NCI-H2107 treated with DMSO at 0.1 percent for 48 hours (cell line): ENCODE results near the gene PPP2R5B.
A peak's percentile ranks its signal among the peaks of the same experiment; 100 is the strongest.

ENCODE experiments used
- DNase-seq: peaks from one replicate; lab custom pipeline; 2025; ENCODE audit not compliant: unreplicated experiment; lab: John Stamatoyannopoulos, UW

Gene PPP2R5B

DNA sequence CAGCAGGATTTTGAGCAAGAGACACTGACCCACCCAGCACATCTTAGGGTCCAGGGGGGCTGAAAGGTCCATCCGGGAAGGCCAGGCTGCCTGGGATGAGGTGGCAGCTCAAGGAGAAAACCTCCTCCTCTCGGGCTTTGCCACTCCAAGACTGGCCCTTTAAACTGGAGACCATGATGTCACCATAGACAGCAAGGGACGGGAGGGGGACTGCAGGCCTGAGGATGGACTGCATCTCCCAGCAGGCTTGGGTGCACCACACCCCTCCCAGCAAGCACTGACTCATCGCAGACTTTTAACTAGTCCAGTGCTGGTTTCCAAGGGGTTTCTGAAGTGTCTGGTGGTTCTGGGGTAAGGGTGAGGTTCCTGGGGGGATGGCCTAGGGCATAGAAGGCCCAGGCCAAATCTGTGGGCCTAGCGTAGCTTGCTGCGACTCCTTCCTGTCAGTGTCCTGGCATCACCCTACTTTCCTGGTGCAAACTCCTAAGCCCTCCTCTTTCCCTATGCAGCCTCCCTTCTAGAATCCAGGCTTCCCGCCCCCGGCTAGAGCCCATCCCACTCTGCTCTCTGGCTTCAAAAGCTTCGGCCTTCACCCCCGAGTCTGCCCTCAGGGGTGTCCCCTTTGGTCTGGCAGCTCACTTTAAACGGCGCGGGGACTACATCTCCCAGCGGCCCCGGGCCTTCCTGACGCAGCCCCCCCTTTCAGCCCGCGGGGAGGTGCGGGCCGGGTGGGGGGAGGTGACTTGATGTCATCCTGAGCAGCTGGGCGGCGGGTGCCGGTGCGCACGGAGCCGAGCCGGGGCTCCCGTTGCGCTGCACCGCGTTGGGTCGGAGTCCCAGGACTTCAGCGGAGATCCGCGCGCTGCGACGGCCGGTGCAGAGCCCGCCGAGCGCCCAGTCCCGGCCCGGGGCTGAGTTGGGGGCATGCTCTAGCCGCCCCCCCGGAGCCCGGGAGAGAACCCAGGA is at the start of gene PPP2R5B:
Gene PPP2R5B, plus strand, starts transcription at position 746 of the 966 bp plus-strand sequence. CDS start 1,046 bp downstream, outside the sequence.
- peak; percentile 55 for DNase-seq

DNA sequence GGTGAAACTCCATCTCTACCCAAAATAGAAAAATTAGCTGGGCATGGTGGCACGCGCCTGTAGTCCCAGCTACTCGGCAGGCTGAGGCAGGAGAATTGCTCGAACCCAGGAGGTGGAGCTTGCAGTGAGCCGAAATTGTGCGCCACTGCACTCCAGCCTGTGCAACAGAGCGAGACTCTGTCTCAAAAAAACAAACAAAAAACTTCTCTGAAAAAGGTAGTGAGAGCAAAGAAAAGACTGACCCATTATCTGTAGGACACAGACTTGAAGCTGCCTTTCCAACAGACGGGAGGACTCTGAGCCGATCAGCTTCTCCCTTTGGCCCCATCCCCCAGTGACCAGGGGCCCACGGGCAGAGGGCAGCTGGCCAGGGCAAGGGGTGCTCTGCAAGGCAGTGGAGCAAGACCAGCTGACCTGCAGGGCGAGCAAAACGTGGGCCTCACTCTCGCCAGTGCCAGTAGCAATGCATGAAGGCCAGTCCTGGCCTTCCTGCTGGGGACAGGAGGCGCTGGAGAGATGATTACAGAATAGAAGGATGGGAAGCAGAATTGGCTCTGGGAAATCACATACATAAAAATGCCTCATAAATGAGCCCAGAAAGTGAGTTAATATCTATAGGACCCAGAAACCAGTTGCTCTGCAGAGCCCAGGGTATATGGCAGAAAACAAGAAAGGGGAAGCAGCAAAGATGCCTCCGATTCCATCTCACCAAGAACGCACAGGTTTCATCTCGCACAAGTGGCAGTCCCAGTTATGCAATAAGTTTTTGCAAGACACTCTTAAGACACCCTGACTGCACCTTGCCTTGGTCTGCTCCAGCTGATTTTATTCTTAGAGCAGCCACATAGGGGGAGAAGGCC is 48.9 kb upstream of the PPP2R5B start:
- DNase-seq: no peak

DNA sequence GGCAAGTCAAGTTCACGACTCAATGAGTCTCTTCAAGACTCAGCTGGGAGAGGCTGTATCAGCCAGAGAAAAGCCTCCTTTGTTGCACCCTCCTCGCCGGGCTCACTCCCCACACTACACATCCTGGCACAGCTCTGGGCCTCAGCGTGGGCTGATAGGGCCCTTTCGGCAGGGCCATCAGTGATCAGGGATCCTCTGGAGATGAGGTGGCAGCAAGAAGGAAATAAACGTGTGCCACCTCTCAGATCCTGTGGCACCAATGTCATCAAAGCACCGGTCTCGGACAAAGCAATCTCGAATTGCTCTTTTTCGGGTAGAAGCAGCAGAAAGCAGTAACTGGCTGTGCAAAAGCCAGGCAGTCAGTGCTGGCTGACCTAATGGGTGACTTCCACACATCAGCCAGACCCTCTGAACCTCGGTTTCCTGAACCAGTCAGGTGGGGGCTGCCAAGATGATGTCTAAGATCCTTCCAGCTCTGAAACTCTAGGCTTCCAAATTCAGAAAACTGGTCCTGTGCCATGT is 48.2 kb upstream of the PPP2R5B start:
- DNase-seq: no peak

DNA sequence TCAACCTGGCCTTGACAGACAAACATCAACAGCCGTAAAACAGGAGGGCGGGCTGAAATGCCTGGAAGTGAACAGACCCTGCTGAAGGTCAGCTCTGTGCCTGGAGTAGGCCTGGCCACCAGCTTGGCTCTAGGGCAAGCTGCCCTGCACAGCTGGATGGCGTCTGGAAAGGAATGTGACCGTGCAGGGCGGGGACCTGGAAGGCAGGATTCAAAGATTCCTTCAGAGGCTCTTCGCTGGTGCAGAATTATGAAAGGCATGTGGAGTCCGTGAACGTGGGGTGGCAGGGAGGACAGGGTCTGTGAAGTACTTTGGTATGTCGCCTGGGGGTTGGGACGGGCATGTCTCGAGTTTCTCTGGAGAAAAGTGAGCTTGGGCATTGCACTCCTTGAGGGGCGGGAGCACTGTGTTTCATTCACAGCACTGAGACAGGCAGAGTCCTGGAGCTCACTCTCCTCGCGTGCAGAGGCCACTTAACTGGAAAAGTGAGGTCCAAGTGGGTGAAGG is 47.6 kb upstream of the PPP2R5B start:
- DNase-seq: no peak

DNA sequence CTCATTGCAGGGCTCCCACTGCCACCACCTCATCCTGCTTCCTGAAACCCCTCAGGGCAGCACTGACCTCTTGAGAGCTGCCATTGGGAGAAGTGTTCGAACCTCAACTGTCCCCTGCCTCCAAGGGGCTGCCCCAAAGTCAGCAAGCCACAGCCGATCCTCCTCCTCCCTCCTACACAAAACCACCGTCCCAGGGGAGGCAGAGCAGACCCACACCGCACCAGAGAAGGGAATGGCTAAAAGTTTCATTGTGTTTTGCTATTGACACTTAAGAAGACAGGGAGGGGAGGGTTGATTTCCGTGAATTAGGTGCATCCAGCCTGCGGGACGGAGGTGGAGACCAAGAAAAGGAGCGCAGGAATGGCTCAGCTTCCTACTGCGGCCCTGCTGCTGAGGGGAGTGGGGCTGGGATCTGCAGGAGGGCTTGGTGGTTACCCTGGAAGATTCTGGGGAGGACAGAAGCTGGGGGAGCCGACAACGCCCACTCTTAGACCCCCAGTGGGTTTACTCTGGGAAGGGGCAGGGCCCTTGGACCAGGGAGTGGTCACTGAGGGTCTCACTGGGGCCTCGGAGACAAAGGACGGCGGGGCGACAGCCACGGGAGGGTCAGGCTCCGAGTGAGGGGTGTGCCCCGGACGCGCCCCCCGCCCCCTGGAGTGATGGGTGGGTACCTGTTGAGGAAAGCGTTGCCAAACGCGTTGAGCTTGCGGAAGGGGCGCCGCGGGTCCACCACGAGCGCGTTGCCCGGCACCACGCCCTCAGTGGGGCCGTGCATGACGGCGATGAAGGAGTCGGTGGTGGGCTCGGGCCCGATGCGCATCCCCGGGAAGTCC is 46.9 kb upstream of the PPP2R5B start:
- no peak for DNase-seq

DNA sequence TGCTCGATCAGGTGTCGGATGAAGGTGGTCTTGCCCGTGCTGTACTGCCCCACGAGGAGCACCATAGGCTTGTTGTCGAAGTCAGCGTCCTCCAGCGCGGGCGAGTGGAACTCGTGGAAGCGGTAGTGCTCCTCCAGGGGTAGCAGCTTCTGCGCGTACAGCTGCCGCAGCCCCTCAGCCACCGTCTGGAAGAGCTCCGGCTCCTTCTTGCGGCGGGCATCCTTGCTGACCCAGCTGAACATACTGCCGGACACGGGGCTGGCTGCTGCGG is 46.3 kb upstream of the PPP2R5B start:
- DNase-seq: no peak

DNA sequence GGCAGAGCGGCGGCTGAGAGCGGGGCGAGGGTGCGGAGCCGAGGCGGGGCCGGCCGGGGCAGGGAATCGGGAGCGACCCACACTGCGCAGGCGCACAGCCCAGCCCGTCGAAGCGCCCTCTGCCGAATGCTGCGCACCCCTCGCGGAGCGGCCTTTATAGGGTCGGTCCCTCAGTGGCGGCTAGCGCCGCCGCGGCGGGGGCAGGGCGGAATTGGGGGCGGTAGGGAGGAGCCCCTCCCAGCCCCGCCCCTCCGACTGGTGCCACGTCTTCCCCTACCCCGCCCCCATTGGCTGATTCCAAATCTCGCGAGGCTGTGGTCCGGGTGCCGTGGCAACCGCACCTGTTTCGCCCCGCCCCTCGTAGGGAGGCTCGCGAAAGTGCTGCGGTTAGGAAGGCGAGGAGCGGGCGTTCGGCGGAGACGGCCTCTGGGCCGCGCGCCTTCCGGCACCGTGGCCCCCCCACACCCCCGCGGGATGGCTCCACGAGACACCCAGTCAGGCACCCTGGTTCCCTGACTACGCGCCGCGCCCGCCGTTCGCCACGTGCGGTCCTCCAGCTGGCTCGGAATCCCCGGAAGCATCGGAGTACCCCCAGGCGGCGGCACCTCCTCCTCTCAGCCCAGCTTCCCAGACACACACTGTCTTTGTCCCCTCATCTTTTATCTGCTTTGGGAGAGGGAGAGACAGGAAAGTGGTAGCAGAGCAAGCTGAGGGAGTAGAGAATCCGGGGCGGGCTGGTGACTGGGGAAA is 45.8 kb upstream of the PPP2R5B start, which contains the start of gene EHD1:
Gene EHD1, minus strand, starts transcription at position 128 of the 750 bp plus-strand sequence. CDS start 157 bp downstream, outside the sequence.
- peak; percentile 95 for DNase-seq

DNA sequence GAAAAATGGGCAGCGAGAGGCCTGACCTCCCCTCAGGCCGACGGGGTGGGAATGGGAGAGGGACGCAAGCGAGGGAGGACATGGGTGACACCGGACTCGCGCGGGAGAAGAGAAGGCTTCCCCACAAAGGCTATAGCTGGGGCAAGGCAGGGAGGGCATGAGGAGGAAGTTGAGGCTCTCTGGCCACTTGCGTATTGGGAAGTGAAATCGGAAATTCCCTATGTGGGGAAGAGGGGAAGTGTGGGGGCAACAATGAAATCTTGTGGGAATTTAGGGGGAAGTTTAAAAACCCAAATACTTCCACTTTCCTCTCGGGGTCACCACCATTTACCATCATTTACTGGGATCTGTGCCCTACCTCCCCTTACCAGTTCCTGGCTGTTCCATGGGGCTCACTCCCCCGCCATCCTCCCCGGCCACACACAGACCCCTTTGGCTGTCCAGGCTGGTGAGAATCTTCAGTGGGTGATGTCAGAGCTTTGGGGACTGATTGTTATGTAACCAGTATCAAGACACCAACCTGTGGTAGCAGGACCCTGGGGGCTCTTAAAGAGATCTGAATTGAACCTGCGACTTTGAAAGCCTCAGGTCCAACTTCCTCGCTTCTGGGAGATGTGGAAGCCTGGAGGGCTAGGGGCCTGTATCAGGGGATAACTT is 45.1 kb upstream of the PPP2R5B start:
- no peak for DNase-seq

DNA sequence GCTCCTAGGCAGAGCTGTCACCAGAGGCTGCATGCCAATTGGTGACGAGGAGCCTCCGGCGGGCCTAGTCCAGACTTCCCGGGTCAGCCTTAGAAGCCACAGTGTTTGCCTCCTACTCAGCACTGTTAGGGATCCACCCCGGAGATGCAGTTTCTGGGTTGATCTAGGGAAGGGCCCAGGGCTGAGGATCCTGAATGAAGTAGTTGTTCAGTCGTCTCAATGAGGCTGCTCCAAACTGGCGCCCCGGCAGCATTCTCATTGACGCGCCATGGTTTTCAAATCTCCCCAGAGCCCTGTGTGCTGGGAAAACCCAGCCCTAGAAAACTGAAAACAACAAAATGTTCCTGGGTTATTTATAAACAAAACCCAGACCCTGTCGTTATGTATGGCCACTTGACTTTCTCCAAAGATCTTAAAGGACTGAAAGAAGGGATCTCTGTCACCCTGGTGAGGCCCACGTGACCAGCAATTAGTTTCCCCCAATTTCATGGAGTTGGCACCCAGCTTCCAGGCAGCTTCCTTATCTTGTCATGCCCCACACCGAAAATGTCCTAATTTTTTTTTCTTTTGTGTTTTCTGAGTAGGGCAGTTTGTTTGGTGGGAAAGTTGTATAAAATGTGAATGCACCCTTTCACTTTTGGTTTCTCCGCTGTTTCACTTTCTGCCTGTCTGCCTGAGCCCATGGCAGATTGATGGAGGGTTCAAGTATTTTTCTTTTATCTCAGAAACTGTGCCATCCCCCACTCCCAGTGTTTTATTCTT is 44.1 kb upstream of the PPP2R5B start:
- DNase-seq: no peak

DNA sequence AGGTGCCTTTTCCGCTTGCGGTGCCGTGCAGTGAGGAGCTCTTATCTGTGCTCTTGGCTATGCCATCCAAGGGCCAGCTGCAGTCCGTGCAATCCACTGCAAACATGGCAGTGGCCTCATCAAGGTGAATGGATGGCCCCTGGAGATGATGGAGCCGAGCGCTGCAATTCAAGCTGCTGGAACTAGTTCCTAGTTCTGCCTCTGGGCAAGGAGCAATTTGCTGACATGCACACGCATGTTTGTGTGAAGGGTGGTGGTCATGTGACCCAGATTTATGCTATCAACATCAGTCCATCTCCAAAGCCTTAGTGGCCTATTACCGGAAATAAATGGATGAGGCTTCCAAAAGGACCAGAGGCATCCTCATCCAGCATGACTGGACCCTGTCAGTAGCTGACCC is 43.0 kb upstream of the PPP2R5B start:
- DNase-seq: no peak

DNA sequence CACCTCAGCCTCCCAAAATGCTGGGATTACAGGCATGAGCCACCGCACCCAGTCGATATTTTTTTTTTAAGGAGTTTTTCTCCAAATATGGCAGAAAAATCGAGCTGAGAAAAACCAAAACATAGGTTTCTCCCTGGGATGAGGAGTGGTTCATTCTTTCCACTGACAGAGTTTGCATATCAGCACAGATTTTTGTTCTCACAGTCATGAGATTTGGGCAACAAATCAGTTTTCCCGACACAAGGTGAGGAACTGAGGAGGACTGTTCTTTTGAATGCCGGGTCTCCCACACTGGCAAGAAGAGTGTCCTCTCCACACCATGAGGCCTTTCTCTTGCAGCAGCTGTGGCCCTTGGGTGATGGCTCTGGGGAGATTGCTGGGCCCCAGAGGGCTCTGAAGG is 42.2 kb upstream of the PPP2R5B start:
- no peak for DNase-seq

DNA sequence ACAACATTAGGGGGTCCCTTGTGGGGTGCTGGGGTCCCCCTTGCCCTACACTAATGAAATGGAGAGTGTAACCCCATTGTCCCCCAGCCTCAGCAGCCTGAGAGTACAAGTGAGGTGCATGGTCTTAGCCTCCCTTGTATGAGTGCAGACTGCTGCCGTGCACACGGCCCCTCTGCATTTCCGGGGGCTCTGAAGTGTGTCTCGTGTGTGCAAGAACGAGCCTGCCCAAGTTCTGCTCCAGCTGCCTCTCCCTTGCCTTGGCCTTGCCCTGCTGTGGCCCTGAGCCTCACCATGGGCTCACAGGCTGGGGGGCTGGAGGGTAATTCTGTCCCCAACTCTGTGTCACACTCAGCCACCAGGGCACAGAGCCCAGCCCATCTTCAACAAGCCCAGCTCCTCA is 40.9 kb upstream of the PPP2R5B start:
- DNase-seq: no peak

DNA sequence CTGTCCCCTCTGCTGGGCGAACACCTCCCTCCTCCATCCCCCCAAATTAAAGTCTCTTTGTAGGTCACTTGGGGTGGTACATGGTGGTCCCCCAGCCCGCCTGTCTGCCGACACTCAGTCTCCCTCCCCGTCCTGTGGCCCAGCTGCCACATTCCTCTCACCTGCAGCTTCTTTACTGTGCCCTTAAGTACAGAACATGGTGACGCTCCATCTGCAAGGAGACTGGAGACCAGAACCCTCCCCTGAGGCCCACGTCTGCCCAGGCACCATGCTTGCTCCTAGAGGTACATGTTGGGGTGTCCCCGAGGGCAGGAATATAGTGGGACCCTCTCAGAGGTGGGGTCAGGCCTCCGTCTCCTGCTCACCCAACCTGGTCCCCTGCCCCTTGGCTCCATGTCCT is 40.5 kb upstream of the PPP2R5B start:
- DNase-seq: no peak

DNA sequence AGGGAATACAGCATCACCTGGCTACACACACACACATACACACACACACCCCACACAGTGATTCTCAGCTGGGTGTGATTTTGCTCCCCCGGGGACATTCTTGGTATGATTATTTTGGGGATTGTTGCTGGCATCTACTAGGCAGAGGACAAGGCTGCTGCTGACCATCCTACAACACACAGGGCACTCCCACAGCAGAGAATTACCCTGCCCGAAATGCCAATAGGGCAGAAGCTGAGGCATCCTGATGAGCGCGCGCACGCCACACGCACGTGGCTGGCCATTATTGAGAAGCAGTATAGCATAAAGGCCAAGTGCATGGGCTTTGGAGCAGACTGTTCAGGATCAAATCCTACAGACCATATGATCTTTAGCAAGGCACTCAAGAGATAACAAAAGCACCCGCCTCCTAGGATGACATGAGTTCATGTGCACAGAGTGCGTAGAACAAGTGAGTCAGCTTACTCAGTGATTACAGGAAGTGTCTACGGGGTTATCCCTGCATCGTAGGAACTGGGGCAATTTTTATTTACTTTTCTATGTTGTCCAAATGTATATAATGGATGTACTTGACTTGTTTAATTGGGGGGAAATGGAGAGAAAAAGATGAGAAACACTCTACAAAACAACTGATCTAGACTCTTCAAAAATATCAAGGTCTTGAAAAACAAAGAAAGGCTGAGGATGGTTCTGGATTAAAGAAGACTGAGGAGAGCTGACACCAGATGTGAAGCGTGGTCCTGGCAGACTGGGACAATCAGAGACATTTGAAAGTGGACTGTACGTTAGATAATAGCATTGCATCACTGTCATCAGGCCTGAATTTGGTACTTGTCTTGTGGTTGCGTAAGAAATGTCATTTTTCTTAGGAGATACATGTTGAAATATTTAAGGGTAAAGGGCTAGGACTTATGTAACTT is 38.9 kb upstream of the PPP2R5B start:
- no peak for DNase-seq

DNA sequence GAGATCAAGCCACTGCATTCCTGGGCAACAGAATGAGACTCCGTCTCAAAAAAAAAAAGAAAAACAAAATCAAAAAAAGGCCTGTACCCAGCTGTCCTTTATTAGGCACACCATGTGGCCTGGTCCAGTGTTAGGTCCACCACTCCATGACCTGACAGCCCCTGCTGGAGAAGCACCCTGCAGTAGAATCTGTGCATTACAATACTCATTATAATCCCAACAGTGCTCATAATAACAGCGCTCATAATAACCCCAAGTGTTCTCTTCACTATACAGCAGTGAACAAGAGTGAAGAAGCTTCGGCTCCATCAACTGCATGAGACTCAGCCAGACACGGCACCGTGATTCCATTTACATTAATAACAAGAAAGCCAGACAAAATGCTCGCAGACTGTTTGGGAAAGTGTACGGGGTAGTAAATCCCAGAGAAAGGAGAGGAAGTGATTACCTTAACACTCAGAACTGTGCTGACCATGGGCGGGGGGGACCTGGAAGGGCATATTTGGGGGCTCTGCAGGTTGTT is 37.2 kb upstream of the PPP2R5B start:
- DNase-seq: no peak

DNA sequence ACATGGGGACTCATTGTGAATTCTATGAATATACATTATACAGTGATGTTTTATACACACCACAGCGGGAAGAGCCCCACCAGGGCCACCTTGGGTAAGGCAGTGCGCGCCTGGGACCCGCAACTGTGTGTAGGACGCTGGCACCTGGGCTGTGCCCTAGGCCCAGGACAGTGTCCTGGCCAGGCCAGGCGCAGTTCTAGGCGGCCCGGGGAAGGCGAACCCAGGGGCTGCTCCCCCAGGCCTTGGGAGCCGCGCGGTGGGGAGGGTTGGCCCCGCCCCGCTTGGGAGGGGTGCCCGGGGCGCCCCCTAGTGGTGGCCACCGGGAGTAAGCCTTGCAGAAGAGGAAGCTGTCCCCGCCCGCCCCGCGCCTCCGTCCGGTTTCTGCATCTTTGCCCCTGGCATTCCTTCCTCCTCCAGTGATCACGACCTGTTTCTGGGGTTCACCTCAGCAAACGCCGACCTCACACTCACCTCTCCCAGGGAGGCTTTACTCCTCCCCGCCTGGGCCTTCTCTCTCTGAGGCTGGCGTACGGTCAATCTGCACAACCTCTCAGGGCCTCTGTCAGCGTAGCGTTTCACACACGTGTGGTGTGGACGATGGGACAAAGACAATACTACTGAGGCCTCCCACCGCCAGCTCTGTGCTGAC is 36.6 kb upstream of the PPP2R5B start:
- DNase-seq: peak; percentile 12

DNA sequence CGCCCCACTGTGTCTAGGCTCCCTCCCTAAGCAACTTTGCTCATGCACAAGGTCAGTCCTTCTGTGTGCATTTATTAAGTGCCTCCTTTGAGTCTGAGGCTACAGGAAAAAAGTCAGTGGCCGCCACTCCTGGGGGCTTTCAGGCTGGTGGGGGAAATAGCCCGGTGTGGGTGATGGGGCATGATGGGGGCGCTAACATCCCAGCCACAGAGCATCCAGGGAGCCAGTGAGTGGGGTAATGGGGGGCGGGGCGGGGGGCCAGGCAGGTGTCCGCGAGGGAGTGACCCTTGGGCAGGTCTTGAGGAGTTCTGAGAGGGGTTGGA is 36.1 kb upstream of the PPP2R5B start:
- DNase-seq: no peak
